Measurements from ENCODE around the gene LRRC14B.

DNA sequence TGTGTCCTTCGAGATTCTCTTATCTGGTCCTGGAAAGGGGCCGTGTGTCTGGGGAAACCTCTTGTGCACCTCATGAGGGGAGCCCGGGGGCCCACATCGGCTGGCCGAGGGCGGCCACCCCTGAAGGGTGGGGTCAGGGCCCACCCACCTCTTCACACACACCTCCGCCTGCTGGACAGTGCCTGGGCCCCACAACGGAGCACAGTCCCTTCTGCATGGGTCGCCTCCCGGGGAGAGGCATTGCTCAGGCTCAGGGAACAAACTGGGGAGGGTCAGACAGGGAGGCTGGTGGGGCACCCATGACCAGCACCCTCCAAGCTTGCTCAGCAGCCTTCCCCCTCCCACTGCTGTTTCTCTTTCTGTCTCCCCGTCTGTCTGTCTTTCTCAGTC, 1.3 kb upstream of the LRRC14B start:
- TF ChIP-seq, protein P1, sequence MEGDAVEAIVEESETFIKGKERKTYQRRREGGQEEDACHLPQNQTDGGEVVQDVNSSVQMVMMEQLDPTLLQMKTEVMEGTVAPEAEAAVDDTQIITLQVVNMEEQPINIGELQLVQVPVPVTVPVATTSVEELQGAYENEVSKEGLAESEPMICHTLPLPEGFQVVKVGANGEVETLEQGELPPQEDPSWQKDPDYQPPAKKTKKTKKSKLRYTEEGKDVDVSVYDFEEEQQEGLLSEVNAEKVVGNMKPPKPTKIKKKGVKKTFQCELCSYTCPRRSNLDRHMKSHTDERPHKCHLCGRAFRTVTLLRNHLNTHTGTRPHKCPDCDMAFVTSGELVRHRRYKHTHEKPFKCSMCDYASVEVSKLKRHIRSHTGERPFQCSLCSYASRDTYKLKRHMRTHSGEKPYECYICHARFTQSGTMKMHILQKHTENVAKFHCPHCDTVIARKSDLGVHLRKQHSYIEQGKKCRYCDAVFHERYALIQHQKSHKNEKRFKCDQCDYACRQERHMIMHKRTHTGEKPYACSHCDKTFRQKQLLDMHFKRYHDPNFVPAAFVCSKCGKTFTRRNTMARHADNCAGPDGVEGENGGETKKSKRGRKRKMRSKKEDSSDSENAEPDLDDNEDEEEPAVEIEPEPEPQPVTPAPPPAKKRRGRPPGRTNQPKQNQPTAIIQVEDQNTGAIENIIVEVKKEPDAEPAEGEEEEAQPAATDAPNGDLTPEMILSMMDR (IDR thresholded peaks at IDR 0.05) = no peak
- no peak for TF ChIP-seq POLR2A (IDR thresholded peaks at IDR 0.05)

All from esophagus squamous epithelium (tissue), 4 donors.